Prostate gland (tissue), 2 donors: ENCODE data around the gene PRSS35.

Source experiments
- CTCF ChIP-seq, 4 experiments: fragments of 200-600 bp in 2 of 4; fragments of 450-650 bp in 2 of 4; sonication (generic) in 2 of 4; IDR thresholded peaks; 1 replicate in 3 of 4; 2 replicates in 1 of 4; pipeline ENCODE4 v1.5.1; 2016 to 2019; ENCODE audit warnings: antibody characterized with exemption in 4 of 4, mild to moderate bottlenecking in 2 of 4, moderate library complexity in 2 of 4
- POLR2AphosphoS5 ChIP-seq: sonication (generic); formaldehyde crosslinking; IDR thresholded peaks from one replicate; pipeline ENCODE4 v1.6.1; 2017; ENCODE audit warnings: antibody characterized with exemption

- TF ChIP-seq POLR2AphosphoS5 (no peak), CTCF (IDR thresholded peaks at IDR 0.05) (no peak)
Measured at GRCh38 chr6:83511266-83511665, 1.1 kb upstream of the PRSS35 start.
